IMR-90 (cell line): Measurements from ENCODE around the gene UGT1A10.

ENCODE experiments used
- BHLHE40 ChIP-seq: fragments of 150-350 bp; IDR thresholded peaks from 2 replicates; pipeline ENCODE4 v1.6.1; 2016; ENCODE audit warnings: mild to moderate bottlenecking, low read depth, low read length
- CTCF ChIP-seq: conservative IDR thresholded peaks from 2 replicates; pipeline ENCODE4 v1.5.1; 2012; ENCODE audit warnings: mild to moderate bottlenecking, low read depth, low read length, improper control_type of control experiment
- ELK1 ChIP-seq: fragments of 150-350 bp; IDR thresholded peaks from 2 replicates; pipeline ENCODE4 v1.6.1; 2016; ENCODE audit warnings: low read depth, mild to moderate bottlenecking, low read length, moderate library complexity, borderline replicate concordance
- FOS ChIP-seq: fragments of 150-350 bp; IDR thresholded peaks from 2 replicates; pipeline ENCODE4 v1.6.1; 2016; ENCODE audit warnings: low read depth, low read length
- MAFK ChIP-seq: IDR thresholded peaks from 2 replicates; pipeline ENCODE4 v1.6.1; 2012; ENCODE audit warnings: low read depth, low read length, improper control_type of control experiment
- MXI1 ChIP-seq: IDR thresholded peaks from 2 replicates; pipeline ENCODE4 v1.6.1; 2012; ENCODE audit warnings: low read depth, mild to moderate bottlenecking, low read length, moderate library complexity, borderline replicate concordance
- NFE2L2 ChIP-seq: fragments of 150-350 bp; IDR thresholded peaks from 2 replicates; pipeline ENCODE4 v1.6.1; 2016; ENCODE audit warnings: low read depth, mild to moderate bottlenecking, low read length
- POLR2A ChIP-seq: IDR thresholded peaks from 2 replicates; pipeline ENCODE4 v1.6.1; 2012; ENCODE audit warnings: mild to moderate bottlenecking, low read depth, low read length
- RAD21 ChIP-seq: IDR thresholded peaks from 2 replicates; pipeline ENCODE4 v1.6.1; 2012; ENCODE audit warnings: low read length, improper control_type of control experiment
- RCOR1 ChIP-seq: IDR thresholded peaks from 2 replicates; pipeline ENCODE4 v1.6.1; 2012; ENCODE audit warnings: mild to moderate bottlenecking, low read length, improper control_type of control experiment; ENCODE audit not compliant: insufficient replicate concordance
- RFX5 ChIP-seq: IDR thresholded peaks from 2 replicates; pipeline ENCODE4 v1.8.0; 2012; ENCODE audit warnings: low read depth, mild to moderate bottlenecking, low read length, moderate library complexity
- SMC3 ChIP-seq: fragments of 150-350 bp; IDR thresholded peaks from 2 replicates; pipeline ENCODE4 v1.6.1; 2016; ENCODE audit warnings: low read depth, mild to moderate bottlenecking, antibody characterized with exemption, low read length, moderate library complexity
- USF2 ChIP-seq: fragments of 150-350 bp; IDR thresholded peaks from 2 replicates; pipeline ENCODE4 v1.6.1; 2017; ENCODE audit warnings: mild to moderate bottlenecking, antibody characterized with exemption, low read length, low read depth

- TF ChIP-seq CTCF: no peak
- no peak for TF ChIP-seq POLR2A
- no peak for TF ChIP-seq MXI1
- no peak for TF ChIP-seq FOS
- no peak for TF ChIP-seq RFX5
- TF ChIP-seq SMC3: no peak
- no peak for TF ChIP-seq USF2
- TF ChIP-seq BHLHE40: no peak
- no peak for TF ChIP-seq NFE2L2
- TF ChIP-seq RCOR1: no peak
- TF ChIP-seq MAFK: no peak
- TF ChIP-seq RAD21: no peak
- TF ChIP-seq ELK1: no peak
Measured at GRCh38 chr2:233815861-233816260, 179.6 kb downstream of the UGT1A10 start.
